ENCODE data around the gene RPS16.

RPS16 gene

DNA sequence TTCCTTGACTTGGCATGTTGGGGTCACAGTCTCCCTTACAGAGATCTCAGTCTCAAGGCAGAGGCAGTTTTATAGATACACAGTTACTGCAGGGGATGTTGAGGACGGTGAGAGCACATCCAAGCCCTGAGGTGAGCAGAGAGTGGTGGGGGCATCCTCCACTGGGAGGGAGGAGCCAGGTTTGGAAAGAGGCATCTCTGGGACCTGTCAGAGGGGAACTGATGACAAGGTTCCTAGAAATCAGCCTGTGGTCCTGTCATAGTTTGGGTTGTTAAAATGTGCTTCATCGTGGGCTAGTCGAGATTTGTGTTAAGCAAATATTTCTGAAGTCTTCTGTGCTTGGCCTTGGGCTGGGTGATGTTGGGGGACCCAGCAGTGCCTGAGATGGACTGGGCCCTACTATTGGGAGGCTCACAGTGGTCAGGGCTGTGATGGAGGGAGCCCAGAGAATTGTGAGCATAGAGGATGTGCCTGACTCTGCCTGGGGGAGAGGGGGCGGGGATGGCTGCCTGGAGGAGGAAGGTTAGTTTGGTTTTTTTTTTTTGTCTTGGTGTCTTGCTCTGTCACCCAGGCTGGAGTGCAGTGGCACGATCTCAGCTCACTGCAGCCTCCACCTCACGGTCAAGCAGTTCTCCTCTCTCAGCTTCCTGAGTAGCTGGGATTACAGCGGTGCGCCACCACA, 13.5 kb upstream of the RPS16 start:
- no peak for DNase-seq (ENCODE audit: low spot score)

- DNase-seq (ENCODE audit: low spot score): no peak
These were observed 12.5 kb upstream of the RPS16 start for GRCh38 chr19:39448271-39448670.

DNA sequence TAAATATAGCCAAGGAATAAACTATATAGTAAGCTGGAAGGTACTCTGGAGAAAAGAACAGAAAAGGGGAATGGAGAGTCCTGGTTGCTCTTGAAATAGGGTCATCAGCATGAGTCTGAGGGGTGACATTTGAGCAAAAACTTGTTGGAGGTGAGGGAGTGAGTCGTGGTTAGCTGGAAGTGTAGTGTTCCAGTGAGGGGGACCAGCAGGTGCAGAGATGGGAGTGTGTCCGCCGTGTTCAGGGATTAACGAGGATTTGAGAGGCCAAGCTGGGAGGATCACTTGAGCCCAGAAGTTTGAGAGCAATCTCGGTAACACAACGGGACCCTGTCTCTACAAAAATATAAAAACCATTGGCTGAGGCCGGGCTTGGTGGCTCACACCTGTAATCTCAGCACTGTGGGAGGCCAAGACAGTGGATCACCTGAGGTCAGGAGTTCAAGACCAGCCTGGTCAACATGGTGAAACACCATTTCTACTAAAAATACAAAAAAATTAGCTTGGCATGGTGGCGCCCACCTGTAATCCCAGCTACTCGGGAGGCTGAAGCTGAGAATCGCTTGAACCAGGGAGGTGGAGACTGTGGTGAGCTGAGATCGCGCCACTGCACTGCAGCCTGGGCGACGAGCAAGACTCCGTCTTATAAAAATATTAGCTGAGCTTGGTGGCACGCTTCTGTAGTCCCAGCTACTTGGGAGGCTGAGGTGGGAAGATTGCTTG, 10.8 kb upstream of the RPS16 start:
- no peak for DNase-seq (ENCODE audit: low spot score)

- peak; percentile 99 for DNase-seq (ENCODE audit: low spot score)
These were observed 9.7 kb upstream of the RPS16 start, which contains the start of gene SUPT5H for GRCh38 chr19:39445196-39446111. TSS of gene SUPT5H (plus strand) at chr19:39445582. CDS start at chr19:39445891, 309 bp downstream.

DNA sequence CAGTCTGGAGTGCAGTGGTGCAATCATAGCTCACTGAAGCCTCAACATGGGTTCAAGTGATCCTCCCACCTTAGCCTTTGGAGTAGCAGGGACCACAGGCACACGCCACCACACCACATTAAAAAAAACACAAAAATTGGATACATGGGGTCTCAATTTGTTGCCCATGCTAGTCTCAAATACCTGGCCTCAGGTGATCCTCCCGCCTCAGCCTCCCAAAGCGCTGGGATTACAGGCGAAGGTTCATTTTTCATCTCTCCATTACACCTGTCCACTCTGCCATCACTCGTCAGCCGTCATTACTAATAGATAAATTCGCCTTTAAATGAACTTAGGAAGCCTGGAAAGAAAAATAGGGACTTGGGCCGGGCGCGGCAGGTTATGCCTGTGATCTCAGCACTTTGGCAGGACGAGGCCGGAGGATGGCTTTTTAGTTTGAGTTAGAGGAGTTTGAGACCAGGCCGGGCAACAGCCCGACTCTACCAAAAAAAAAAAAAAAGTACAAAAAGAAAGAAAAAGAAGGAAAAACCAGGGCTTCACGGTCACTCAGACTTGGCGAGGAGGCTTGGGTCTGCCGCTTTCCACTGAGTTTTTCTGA, 8.9 kb upstream of the RPS16 start:
- DNase-seq (ENCODE audit: low spot score): no peak

DNA sequence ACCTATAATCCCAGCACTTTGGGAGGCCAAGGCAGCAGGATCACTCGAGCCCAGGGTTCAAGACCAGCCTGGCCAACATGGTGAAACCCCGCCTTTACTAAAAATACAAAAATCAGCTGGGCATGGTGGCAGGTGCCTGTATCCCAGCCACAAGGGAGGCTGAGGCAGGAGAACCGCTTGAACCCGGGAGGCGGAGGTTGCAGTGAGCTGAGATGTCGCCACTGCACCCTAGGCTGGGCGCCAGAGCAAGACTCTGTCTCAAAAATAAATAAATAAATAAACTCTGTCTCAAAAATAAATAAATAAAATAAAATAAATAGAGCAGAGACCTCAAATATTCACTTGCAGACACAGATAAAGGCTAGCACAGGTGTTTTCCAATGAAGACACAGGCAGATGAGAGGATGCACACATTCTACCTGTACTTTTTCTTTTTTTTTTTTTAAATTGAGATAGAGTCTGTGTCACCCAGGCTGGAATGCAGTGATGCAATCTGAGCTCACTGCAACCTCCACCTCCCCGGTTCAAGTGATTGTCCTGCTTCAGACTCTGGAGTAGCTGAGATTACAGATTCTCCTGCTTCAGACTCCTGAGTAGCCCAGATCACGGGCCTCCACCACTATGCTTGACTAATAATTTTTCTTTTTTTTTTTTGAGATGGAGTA, 2.7 kb upstream of the RPS16 start:
- DNase-seq (ENCODE audit: low spot score): no peak

- DNase-seq (ENCODE audit: low spot score): no peak
These were observed 584 bp upstream of the RPS16 start for GRCh38 chr19:39436350-39436716.

- no peak for DNase-seq (ENCODE audit: low spot score)
These were observed 1.3 kb downstream of the RPS16 start for GRCh38 chr19:39434123-39435076.

GRCh38 chr19:39433480-39434079, 2.2 kb downstream of the RPS16 start:
- DNase-seq (ENCODE audit: low spot score): no peak

DNA sequence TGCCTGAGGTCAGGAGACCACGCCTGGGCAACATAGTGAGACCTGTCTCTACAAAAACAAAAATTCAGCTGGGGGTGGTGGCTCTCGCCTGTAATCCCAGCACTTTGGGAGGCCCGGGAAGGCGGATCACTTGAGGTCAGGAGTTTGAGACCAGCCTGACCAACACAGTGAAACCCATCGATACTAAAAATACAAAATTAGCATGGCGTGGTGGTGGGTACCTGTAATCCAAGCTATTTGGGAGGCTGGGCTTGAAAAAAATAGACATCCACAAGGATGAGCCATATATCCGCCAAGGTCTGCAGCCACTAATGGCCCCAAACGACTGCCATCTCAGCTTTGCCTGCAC, 3.1 kb downstream of the RPS16 start:
- DNase-seq (ENCODE audit: low spot score): no peak

DNA sequence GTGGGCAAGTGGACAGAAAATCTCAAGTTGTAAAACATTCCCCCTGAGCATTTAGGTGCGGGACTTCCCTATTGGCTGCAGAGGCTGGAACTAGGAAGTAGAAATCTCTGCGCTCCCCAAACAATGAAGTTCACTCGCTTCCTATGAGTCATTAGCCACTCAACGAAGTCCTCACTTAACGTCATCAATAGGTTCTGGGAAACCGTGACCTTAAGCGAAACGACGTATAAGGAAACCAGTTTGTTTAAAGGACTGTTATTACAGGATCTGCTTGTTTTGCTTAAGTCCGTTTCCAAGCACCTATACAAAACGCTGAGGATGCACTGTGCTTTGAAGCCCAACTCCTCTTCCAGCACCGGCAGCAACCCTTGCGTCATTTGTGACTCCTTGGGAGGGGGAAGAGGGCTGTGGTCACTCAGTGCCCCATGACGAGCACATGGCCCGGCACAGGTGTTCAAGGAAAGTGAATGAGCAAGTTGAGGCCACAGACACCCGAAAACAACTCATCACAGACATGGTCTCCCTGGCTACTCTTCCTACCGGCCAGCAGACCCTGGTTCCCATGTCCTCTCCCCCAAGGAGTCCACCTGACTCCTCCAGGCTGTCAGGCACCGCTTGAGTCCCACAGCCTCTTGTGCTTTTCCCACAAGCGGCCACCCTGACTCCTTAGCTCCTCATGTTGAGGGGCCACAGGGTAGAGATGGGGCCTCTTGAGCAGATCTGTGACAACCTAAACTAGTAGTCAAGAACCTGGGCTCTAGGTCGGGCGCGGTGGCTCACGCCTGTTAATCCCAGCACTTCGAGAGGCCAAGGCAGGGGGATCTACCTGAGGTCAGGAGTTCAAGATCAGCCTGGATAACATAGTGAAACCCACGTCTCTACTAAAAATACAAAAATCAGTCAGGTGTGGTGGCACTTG, 4.8 kb downstream of the RPS16 start:
- DNase-seq (ENCODE audit: low spot score): peak; percentile 80

GRCh38 chr19:39428283-39429112, 7.3 kb downstream of the RPS16 start:
- DNase-seq (ENCODE audit: low spot score): no peak

GRCh38 chr19:39427707-39428106, 8.0 kb downstream of the RPS16 start:
- no peak for DNase-seq (ENCODE audit: low spot score)

GRCh38 chr19:39426170-39426569, 9.6 kb downstream of the RPS16 start:
- peak; percentile 50 for DNase-seq (ENCODE audit: low spot score)

- DNase-seq (ENCODE audit: low spot score): no peak
These were observed 10.0 kb downstream of the RPS16 start for GRCh38 chr19:39425744-39426143.

DNA sequence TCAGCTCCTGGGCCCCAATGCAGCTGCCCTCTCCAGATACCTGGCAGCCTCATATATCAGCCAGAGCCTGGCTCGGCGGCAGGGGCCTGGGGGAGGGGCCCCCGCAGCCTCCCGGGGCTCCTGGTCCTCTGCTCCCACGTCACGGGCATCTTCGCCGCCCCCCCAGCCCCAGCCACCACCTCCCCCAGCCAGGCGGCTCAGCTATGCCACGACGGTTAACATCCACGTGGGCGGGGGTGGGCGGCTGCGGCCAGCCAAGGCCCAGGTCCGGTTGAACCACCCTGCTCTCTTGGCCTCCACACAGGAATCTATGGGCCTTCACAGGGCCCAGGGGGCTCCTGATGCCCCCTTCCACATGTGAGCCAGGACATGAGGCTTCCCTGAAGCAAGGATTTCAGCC, 10.8 kb downstream of the RPS16 start:
- no peak for DNase-seq (ENCODE audit: low spot score)

GRCh38 chr19:39423258-39424086, 12.3 kb downstream of the RPS16 start:
- DNase-seq (ENCODE audit: low spot score): no peak
